Forelimb muscle (tissue), 1 donor: Measurements from ENCODE around the gene NPPC. TPM values are rescaled to one million over a fixed set of nuclear protein-coding genes. Genes with fewer than 3 reads are reported as not detected.
"Not testable (repeated sequence)": the region's sequence is repeated elsewhere in the genome, so short reads cannot be mapped to it uniquely, and the experiment has no call there.

Source experiments
- DNase-seq: peaks from one replicate; pipeline ENCODE4 v3.0.0-alpha.2; 2013; ENCODE audit warnings: low read depth
- polyA plus RNA-seq: library from polyadenylated mRNA; unstranded; fragments of 120-200 nt; gene quantifications from one replicate; pipeline ENCODE4 v1.2.1, GENCODE V29; 2013; ENCODE audit not compliant: insufficient read length

Gene NPPC
- polyA plus RNA-seq, 1 donor, result 1.8 TPM

- DNase-seq, result no peak
These were observed 5.4 kb downstream of the NPPC start for GRCh38 chr2:231920795-231921194.

GRCh38 chr2:231920366-231920765 is 5.8 kb downstream of the NPPC start:
- no peak for DNase-seq

- no peak for DNase-seq
These were observed 6.7 kb downstream of the NPPC start for GRCh38 chr2:231919341-231920035.

- no peak for DNase-seq
These were observed 7.5 kb downstream of the NPPC start for GRCh38 chr2:231918501-231919330.

GRCh38 chr2:231917280-231918066 is 8.7 kb downstream of the NPPC start:
- DNase-seq, result no peak

GRCh38 chr2:231914077-231914690 is 12.0 kb downstream of the NPPC start:
- no peak for DNase-seq

- no peak for DNase-seq
These were observed 14.8 kb downstream of the NPPC start for GRCh38 chr2:231911381-231911780.

- DNase-seq, result no peak
These were observed 15.4 kb downstream of the NPPC start for GRCh38 chr2:231910771-231911170.

GRCh38 chr2:231910161-231910560 is 16.0 kb downstream of the NPPC start:
- not testable (repeated sequence) for DNase-seq

GRCh38 chr2:231909631-231910030 is 16.6 kb downstream of the NPPC start:
- DNase-seq, result no peak

- no peak for DNase-seq
These were observed 17.6 kb downstream of the NPPC start for GRCh38 chr2:231908584-231908983.

GRCh38 chr2:231907765-231908164 is 18.4 kb downstream of the NPPC start:
- no peak for DNase-seq

- DNase-seq, result no peak
These were observed 21.2 kb downstream of the NPPC start for GRCh38 chr2:231905026-231905425.

- DNase-seq, result no peak
These were observed 22.0 kb downstream of the NPPC start for GRCh38 chr2:231904161-231904611.

GRCh38 chr2:231902598-231902997 is 23.6 kb downstream of the NPPC start:
- DNase-seq, result no peak

- DNase-seq, result no peak
These were observed 25.2 kb downstream of the NPPC start for GRCh38 chr2:231900972-231901371.

- DNase-seq, result no peak
These were observed 25.7 kb downstream of the NPPC start for GRCh38 chr2:231900486-231900942.

GRCh38 chr2:231894566-231895380 is 31.4 kb downstream of the NPPC start:
- DNase-seq, result no peak

- no peak for DNase-seq
These were observed 34.7 kb downstream of the NPPC start for GRCh38 chr2:231891514-231891905.

GRCh38 chr2:231890896-231891513 is 35.2 kb downstream of the NPPC start:
- no peak for DNase-seq
